SH-SY5Y (cell line): ENCODE results near the gene HAPLN2.

Experiments used
- GATA2 ChIP-seq: IDR thresholded peaks from 2 replicates; pipeline ENCODE4 v1.6.1; 2011; ENCODE audit warnings: mild to moderate bottlenecking, low read depth, low read length
- GATA3 ChIP-seq: IDR thresholded peaks from 2 replicates; pipeline ENCODE4 v1.6.1; 2011; ENCODE audit warnings: low read depth, mild to moderate bottlenecking, low read length, moderate library complexity

- TF ChIP-seq GATA3 (no peak), GATA2 (no peak)
Observed at GRCh38 chr1:156656806-156657740, 37.9 kb downstream of the HAPLN2 start.
